ENCODE results near the gene GPC6.

GPC6 gene

DNA sequence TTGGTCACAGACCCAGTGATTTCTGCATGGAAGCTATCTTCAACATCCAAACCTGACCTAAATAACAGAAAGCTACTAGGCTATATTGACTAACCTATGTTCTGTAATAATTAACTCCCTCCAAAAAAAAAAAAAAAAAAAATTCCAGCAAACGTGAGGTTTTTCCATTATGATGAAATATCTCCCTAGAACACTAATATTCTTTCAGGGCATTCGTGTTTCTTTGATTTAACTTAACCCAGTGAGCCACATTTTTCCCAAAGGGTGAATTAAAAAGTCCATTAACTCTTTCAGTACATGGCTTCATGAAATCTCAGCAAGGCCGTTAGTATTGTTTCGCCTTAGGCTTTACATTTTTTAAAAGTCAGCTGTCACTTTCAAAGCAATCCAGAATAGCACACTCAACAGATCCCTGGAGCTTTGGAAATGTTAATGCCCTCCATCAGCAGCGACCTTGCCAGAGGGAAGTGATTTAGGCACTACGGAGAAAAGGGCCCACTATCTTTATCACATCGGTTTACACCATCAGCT lies 1077.1 kb downstream of the GPC6 start:
- Histone ChIP-seq H3K27ac (ENCODE audit: low read length) (no peak overlapping the region), H3K9me3 (ENCODE audit: control insufficient read depth in 1 of 2, low read length in 2 of 2) (no peaks in the 10 kb centered on the region), H3K4me1 (ENCODE audit: control insufficient read depth in 1 of 2, insufficient read depth in 2 of 2, low read length in 2 of 2) (no peaks in the 10 kb centered on the region), H3K36me3 (ENCODE audit: control insufficient read depth in 1 of 2, insufficient read depth in 2 of 2, low read length in 2 of 2) (no peaks in the 10 kb centered on the region), H3K27me3 (ENCODE audit: low read depth, low read length) (no peaks in the 10 kb centered on the region), H3K4me3 (ENCODE audit: low read depth in 1 of 2, low read length in 2 of 2) (no peak overlapping the region)

DNA sequence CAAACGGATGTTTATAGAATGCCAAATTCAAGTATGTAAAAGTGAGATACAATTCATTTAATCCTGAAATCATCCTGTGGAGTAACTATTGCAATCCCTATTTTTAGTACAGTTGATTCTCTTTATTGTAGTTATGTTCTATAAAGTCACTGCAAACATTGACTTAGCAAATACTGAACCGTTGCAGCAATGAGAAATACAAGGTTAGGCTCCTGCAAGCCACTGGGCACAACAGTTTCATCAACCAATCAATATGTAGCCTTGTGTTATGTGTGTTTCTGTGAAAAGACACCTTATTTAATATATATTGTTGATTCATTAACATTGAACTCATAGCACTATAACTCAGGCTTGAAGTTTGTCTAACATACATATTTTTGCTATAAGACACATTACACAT lies 1078.4 kb downstream of the GPC6 start:
- Histone ChIP-seq H3K4me3 (ENCODE audit: low read depth in 1 of 2, low read length in 2 of 2) (no peak overlapping the region), H3K9me3 (ENCODE audit: control insufficient read depth in 1 of 2, low read length in 2 of 2) (no peaks in the 10 kb centered on the region), H3K27ac (ENCODE audit: low read length) (no peak overlapping the region), H3K27me3 (ENCODE audit: low read depth, low read length) (no peaks in the 10 kb centered on the region), H3K4me1 (ENCODE audit: control insufficient read depth in 1 of 2, insufficient read depth in 2 of 2, low read length in 2 of 2) (no peaks in the 10 kb centered on the region), H3K36me3 (ENCODE audit: control insufficient read depth in 1 of 2, insufficient read depth in 2 of 2, low read length in 2 of 2) (no peaks in the 10 kb centered on the region)

GRCh38 chr13:94305463-94305862 lies 1078.9 kb downstream of the GPC6 start:
- no peaks in the 10 kb centered on the region for H3K36me3 ChIP-seq (ENCODE audit: control insufficient read depth in 1 of 2, insufficient read depth in 2 of 2, low read length in 2 of 2)
- no peak overlapping the region for H3K27ac ChIP-seq (ENCODE audit: low read length)
- H3K27me3 ChIP-seq (ENCODE audit: low read depth, low read length): no peaks in the 10 kb centered on the region
- H3K4me1 ChIP-seq (ENCODE audit: control insufficient read depth in 1 of 2, insufficient read depth in 2 of 2, low read length in 2 of 2): no peaks in the 10 kb centered on the region
- H3K9me3 ChIP-seq (ENCODE audit: control insufficient read depth in 1 of 2, low read length in 2 of 2): no peaks in the 10 kb centered on the region
- H3K4me3 ChIP-seq (ENCODE audit: low read depth in 1 of 2, low read length in 2 of 2): no peak overlapping the region

DNA sequence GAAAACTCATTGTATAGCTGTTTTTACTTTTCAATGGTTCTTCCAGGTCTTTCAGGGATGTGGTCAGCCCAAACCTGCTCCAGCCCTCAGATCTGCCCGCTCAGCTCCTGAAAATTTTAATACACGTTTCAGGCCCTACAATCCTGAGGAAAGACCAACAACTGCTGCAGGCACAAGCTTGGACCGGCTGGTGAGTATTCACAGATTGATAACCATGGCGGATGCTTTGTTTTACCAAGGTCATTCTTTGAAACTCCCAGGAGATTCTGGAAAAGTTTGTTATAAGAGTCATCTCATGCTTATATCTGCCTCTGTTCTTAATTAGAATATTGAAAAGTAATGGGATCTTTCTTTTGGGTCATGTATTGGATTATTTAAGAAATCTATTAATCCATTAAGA lies 1079.3 kb downstream of the GPC6 start:
- no peaks in the 10 kb centered on the region for H3K36me3 ChIP-seq (ENCODE audit: control insufficient read depth in 1 of 2, insufficient read depth in 2 of 2, low read length in 2 of 2)
- no peak overlapping the region for H3K4me3 ChIP-seq (ENCODE audit: low read depth in 1 of 2, low read length in 2 of 2)
- no peaks in the 10 kb centered on the region for H3K4me1 ChIP-seq (ENCODE audit: control insufficient read depth in 1 of 2, insufficient read depth in 2 of 2, low read length in 2 of 2)
- no peaks in the 10 kb centered on the region for H3K9me3 ChIP-seq (ENCODE audit: control insufficient read depth in 1 of 2, low read length in 2 of 2)
- H3K27me3 ChIP-seq (ENCODE audit: low read depth, low read length): no peaks in the 10 kb centered on the region
- no peak overlapping the region for H3K27ac ChIP-seq (ENCODE audit: low read length)

DNA sequence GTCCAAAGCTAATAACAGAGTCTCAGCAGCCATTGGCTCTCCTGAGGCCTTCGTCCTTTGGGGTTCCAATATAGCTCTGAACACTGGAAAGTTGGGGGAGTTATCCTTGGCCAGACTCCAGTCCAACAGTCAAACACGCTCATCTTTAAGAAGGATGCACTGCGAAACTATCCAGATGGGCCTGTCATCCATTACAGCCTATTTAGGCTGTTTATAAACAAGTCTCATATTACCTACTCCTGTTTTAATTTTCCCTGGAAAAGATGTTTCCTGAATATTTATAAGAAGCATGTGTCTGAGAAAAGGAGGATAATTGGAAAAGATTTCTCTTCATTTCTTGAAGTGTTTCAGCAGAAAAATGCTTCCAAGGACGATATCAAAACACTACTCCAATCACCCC lies 1082.2 kb downstream of the GPC6 start:
- no peaks in the 10 kb centered on the region for H3K9me3 ChIP-seq (ENCODE audit: control insufficient read depth in 1 of 2, low read length in 2 of 2)
- H3K4me3 ChIP-seq (ENCODE audit: low read depth in 1 of 2, low read length in 2 of 2): no peak overlapping the region
- H3K27ac ChIP-seq (ENCODE audit: low read length): no peak overlapping the region
- H3K27me3 ChIP-seq (ENCODE audit: low read depth, low read length): no peaks in the 10 kb centered on the region
- H3K4me1 ChIP-seq (ENCODE audit: control insufficient read depth in 1 of 2, insufficient read depth in 2 of 2, low read length in 2 of 2): no peaks in the 10 kb centered on the region
- no peaks in the 10 kb centered on the region for H3K36me3 ChIP-seq (ENCODE audit: control insufficient read depth in 1 of 2, insufficient read depth in 2 of 2, low read length in 2 of 2)

DNA sequence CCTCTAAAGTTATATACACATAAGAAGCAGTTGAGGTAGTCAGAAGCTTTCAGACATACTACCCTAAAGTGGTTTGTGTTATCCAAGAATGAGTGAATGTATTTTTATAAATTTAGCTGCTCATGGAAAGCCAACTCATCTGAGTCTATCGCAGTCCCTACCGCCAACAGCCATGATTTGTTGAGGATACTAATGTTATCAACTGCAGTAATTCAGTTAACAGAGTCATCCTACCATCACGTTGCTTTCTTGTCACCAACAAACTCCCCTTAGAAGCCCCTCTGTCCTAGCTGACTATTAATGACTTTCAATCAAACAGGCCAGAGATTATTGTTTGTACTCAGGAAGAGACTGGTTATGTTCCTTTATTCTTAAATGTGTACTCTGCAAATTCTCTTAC lies 1083.0 kb downstream of the GPC6 start:
- Histone ChIP-seq H3K36me3 (ENCODE audit: control insufficient read depth in 1 of 2, insufficient read depth in 2 of 2, low read length in 2 of 2) (no peaks in the 10 kb centered on the region), H3K4me1 (ENCODE audit: control insufficient read depth in 1 of 2, insufficient read depth in 2 of 2, low read length in 2 of 2) (no peaks in the 10 kb centered on the region), H3K4me3 (ENCODE audit: low read depth in 1 of 2, low read length in 2 of 2) (no peak overlapping the region), H3K27me3 (ENCODE audit: low read depth, low read length) (no peaks in the 10 kb centered on the region), H3K9me3 (ENCODE audit: control insufficient read depth in 1 of 2, low read length in 2 of 2) (no peaks in the 10 kb centered on the region), H3K27ac (ENCODE audit: low read length) (no peak overlapping the region)

- no peaks in the 10 kb centered on the region for H3K4me1 ChIP-seq (ENCODE audit: control insufficient read depth in 1 of 2, insufficient read depth in 2 of 2, low read length in 2 of 2)
- H3K27me3 ChIP-seq (ENCODE audit: low read depth, low read length): no peaks in the 10 kb centered on the region
- H3K27ac ChIP-seq (ENCODE audit: low read length): no peak overlapping the region
- no peaks in the 10 kb centered on the region for H3K36me3 ChIP-seq (ENCODE audit: control insufficient read depth in 1 of 2, insufficient read depth in 2 of 2, low read length in 2 of 2)
- no peak overlapping the region for H3K4me3 ChIP-seq (ENCODE audit: low read depth in 1 of 2, low read length in 2 of 2)
- H3K9me3 ChIP-seq (ENCODE audit: control insufficient read depth in 1 of 2, low read length in 2 of 2): no peaks in the 10 kb centered on the region
Observed at GRCh38 chr13:94309997-94310855, 1083.6 kb downstream of the GPC6 start.

GRCh38 chr13:94311893-94312292 lies 1085.3 kb downstream of the GPC6 start:
- H3K36me3 ChIP-seq (ENCODE audit: control insufficient read depth in 1 of 2, insufficient read depth in 2 of 2, low read length in 2 of 2): no peaks in the 10 kb centered on the region
- no peak overlapping the region for H3K27ac ChIP-seq (ENCODE audit: low read length)

DNA sequence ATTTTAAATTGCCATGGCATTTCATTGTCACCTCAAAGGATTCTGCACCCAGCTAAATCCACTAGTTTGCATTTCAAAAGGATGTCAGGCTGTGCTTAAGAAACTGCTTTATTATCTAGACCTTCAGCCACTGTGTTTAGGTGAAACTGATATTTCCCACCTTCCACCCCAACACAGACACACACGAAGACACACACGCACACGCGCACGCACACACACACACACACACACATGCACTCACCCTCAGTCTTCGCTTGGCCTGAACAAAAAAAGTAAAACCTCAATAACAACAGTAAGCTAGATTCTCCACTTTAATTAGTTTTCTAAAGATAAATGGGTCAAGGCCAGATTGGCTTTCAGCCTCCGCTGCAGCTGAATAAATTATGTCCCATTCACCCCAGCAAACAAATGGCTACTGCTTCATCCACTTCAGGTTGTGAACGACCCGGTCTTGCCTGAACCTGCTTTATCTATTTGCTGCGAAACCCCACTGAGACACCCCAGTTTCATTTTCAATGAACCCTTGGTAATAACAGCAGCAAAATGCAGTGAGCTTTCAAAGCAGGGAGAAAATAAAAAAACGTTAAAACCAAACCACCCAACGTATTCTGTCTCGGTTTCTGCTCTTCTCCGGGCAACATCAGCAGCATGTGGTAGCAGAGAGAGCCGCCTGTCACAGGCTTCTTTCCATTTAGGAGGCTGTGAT lies 1086.1 kb downstream of the GPC6 start:
- Histone ChIP-seq H3K36me3 (ENCODE audit: control insufficient read depth in 1 of 2, insufficient read depth in 2 of 2, low read length in 2 of 2) (no peaks in the 10 kb centered on the region), H3K4me1 (ENCODE audit: control insufficient read depth in 1 of 2, insufficient read depth in 2 of 2, low read length in 2 of 2) (no peaks in the 10 kb centered on the region), H3K27me3 (ENCODE audit: low read depth, low read length) (no peaks in the 10 kb centered on the region), H3K9me3 (ENCODE audit: control insufficient read depth in 1 of 2, low read length in 2 of 2) (no peaks in the 10 kb centered on the region), H3K4me3 (ENCODE audit: low read depth in 1 of 2, low read length in 2 of 2) (no peak overlapping the region), H3K27ac (ENCODE audit: low read length) (no peak overlapping the region)

More at GRCh38 chr13:94311893-94312292, 1085.3 kb downstream of the GPC6 start:
- Histone ChIP-seq H3K9me3 (ENCODE audit: control insufficient read depth in 1 of 2, low read length in 2 of 2) (no peaks in the 10 kb centered on the region), H3K4me3 (ENCODE audit: low read depth in 1 of 2, low read length in 2 of 2) (no peak overlapping the region), H3K4me1 (ENCODE audit: control insufficient read depth in 1 of 2, insufficient read depth in 2 of 2, low read length in 2 of 2) (no peaks in the 10 kb centered on the region), H3K27me3 (ENCODE audit: low read depth, low read length) (no peaks in the 10 kb centered on the region)

GRCh38 chr13:94313321-94313910 lies 1086.8 kb downstream of the GPC6 start:
- H3K4me3 ChIP-seq (ENCODE audit: low read depth in 1 of 2, low read length in 2 of 2): no peak overlapping the region
- no peaks in the 10 kb centered on the region for H3K36me3 ChIP-seq (ENCODE audit: control insufficient read depth in 1 of 2, insufficient read depth in 2 of 2, low read length in 2 of 2)
- H3K4me1 ChIP-seq (ENCODE audit: control insufficient read depth in 1 of 2, insufficient read depth in 2 of 2, low read length in 2 of 2): no peaks in the 10 kb centered on the region
- no peaks in the 10 kb centered on the region for H3K9me3 ChIP-seq (ENCODE audit: control insufficient read depth in 1 of 2, low read length in 2 of 2)
- H3K27me3 ChIP-seq (ENCODE audit: low read depth, low read length): no peaks in the 10 kb centered on the region
- no peak overlapping the region for H3K27ac ChIP-seq (ENCODE audit: low read length)

GRCh38 chr13:94313926-94314325 lies 1087.3 kb downstream of the GPC6 start:
- H3K4me3 ChIP-seq (ENCODE audit: low read depth in 1 of 2, low read length in 2 of 2): no peak overlapping the region
- no peaks in the 10 kb centered on the region for H3K27me3 ChIP-seq (ENCODE audit: low read depth, low read length)
- no peaks in the 10 kb centered on the region for H3K36me3 ChIP-seq (ENCODE audit: control insufficient read depth in 1 of 2, insufficient read depth in 2 of 2, low read length in 2 of 2)
- H3K9me3 ChIP-seq (ENCODE audit: control insufficient read depth in 1 of 2, low read length in 2 of 2): no peaks in the 10 kb centered on the region
- no peak overlapping the region for H3K27ac ChIP-seq (ENCODE audit: low read length)
- H3K4me1 ChIP-seq (ENCODE audit: control insufficient read depth in 1 of 2, insufficient read depth in 2 of 2, low read length in 2 of 2): no peaks in the 10 kb centered on the region

Data from muscle layer of duodenum (tissue), 2 donors.